Left forelimb (tissue), 1 donor: ENCODE results near the gene PLEKHM3.

Source experiments
- DNase-seq: peaks from one replicate; pipeline ENCODE4 v3.0.0-alpha.2; 2018; ENCODE audit warnings: low spot score

Gene PLEKHM3

DNA sequence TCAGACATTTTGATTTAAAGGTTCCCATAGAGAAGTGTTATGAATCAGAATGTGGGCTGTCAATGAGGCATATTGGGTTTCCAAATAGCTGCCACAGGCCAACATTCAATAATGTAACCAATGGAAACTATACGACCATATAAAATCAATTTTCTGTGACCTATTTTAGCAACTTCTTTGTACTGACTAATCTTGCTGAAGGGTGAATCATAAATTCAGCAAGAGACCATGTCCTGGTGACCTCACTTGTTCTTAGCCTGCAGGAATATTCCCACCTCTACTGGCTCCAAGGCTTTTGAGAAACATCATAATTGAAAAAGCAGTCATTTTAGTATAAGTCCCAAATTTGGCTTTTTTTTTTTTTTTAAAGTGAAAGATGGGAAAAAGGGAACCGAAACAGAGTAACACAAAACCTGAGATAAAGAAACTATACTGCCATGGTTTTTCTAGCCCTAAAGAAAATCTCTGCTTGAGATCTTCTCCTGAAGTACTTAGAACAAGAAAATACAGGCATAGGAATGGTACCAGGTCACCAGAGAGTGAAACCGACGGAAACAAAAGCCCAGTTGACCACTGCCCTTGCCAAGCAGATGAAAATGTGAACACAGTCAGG, 32.1 kb downstream of the PLEKHM3 start:
- no peak for DNase-seq

DNA sequence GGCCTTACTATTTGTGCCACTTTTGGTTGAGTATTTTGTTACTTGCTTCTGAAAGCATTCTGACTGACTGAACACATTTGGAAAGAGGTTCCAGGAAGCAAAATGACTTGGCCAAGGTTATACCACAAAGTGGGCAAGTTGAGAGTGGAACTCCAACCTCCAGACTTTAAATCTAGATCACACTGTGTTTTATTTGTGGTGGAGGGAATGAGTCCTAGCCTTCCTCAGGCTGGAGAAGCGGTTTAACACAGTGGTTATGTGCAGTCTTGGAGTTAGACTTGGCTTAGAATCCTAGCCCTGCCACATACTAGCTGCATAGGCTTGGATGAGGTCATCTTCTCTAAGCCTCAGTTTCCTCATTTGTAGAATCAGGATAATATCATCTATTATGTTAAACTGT, 33.4 kb downstream of the PLEKHM3 start:
- no peak for DNase-seq

DNA sequence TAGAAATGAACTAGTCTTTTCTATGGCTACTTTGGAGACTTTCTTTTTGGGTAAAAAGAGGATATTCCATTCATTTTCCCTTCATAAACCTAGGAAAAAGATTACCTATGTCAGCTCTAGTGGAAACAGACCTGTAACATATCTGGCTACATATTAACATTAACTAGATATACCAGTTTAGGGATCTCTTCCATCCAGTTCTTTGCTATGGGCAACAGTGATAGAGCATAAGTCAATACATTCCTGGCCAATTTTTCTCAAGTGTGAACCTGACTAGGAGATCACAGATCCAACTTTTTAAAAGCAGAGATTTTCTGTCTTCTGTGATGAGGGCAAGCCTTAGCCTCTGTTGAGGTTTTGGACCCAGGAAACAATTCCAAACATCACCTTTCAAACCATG, 34.5 kb downstream of the PLEKHM3 start:
- no peak for DNase-seq

DNA sequence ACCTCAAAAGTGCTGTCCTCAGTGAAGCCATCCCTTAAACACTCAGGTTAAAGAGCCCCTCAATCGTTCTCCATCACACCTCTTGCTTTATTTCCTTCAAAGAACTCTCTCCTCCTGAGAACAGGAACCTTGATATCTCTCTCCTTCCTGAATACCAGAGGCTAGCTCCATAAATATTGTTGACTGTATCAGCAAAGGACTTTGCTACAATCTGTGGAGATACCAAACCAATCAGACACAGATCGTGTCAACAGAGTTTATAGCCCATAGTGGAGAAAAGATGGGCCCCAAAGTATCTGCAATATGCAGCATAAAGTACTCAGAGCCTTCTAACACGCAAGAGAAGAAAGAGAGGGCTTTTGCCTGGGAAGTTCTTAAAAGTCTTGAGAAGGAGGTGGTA, 36.4 kb downstream of the PLEKHM3 start:
- DNase-seq, result no peak

DNA sequence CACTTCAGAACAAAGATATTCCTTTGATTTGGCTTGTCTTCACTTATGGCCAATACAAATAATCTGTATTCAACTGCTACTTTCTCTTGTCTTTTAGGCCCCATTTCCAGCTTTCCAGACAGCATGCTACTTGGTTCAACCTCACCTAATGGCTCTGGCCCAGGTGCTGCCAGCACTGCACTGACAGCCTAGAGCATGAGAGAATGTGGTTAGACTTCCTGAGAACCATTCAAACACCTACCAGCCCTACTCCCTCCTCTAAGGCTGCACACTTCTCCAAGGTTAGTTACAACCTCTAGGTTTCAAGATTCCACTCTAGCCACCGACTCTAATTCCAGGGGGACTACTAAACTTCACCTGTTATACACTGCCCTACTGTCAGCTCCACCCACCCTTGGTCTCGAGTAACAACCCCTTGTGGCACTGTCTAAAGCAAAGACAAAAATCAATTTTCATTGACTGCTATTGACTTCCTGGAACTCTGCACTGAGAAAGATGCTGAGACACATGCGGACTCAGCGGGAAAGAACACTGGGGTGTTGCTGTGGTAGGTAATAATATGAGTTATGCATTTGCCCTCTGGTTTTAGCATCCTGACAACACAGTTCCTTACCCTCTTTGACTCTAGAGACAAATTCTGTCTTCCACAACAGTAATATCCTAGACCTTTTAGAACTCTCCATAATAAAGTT, 38.2 kb downstream of the PLEKHM3 start:
- no peak for DNase-seq

DNA sequence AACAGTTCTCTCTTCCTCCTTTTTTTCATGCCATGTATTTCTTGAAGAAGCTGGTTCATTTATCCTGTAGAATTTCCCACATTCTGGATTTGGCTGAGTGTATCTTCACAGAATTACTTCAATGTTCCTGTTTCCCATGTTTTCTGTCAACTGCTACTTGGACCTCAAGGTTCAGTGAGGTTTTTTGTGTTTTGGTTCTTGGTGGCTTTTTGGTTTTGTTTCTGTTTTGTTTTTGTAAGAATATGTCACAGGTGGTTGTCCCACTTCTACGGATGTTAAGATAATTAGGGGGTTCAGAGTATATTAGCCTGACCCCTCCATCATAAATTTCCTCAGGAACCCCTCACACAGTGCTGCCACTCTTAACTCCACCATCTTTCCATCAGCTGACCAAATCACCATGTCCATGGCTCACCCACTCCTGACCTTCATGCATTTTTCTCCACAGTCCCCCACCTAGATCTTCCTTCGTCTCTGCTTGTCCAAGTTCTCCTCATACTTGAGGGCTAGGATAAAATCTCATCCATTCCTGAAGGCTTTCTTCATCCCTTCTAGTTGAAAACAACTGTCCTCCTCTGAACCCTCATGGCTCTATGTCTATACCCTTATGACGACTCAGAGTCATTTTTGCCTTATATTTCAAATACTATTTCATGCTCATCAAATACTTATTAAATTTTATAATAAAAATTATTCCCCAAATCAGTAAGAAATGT, 40.4 kb downstream of the PLEKHM3 start:
- no peak for DNase-seq

DNA sequence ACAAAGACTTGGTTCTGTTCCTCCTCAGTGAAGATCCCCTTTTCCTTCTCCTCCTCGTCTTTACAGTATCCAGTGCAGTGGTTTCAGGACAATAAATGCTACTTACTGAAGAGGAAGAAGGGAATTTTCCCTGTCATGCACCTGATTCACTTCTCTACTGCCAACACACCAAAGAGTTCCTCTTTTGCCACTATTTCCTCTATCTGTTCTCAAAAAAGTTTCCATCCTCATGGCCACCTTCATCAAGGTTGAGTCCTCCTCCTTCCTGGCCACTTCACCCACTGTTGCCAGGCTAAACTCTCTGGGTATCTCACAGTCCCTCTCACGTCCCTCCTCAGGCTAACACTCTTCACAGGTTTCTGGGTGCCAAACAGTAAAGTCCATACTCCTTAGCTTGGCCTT, 41.7 kb downstream of the PLEKHM3 start:
- DNase-seq, result no peak

DNA sequence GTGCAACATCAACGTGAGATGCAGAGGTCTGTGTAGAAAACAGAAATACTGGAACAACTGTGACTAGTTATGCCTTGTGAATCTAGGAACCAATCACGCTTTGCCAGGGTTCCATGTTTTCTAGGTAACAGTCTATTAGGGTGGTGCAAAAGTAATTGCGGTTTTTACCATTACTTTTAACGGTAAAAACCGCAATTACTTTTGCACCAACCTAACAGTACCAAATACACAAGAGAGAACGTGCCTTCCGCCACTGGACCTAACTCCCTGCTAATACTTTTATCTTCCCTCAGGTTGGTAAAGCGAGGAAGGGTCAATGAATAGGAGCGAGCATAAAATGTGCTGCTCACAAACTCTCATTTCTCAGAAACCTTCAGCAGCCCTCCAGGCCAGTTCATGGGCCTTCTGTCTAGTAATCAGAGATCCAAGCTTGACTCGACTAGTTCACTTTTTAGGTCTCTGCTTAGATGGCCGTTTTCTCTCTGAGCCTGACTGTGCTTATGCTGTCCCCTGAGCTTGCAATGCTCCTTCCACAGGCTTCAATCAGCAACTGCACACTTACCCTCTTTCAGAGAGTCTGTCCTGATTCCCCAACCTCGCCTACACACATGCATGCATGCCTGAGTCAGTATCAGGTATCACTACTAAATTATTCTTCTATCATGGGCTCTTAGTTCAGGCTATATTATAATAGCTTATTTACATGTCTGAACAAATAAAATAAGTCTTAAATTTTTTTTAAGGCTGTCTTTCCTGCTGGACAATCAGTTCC, 47.0 kb downstream of the PLEKHM3 start:
- DNase-seq, result no peak

DNA sequence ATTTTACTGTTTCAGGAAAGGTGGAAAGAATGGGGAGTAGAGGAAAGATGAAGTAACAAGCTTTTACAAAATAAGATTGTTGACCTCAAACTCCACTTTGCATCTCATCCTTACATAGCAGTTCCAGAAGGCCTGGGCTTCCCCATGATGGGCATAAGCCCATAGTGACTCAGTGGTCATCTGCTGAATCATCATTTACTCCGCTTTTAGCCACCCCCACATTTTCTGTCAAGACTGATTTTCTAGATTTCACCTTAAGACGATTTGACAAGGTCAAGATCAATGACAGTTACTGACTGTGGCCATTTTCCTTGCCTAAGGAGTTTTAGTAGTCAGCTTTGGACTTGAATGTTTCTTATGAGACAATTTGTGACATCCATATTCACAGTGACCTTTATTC, 49.4 kb downstream of the PLEKHM3 start:
- no peak for DNase-seq

DNA sequence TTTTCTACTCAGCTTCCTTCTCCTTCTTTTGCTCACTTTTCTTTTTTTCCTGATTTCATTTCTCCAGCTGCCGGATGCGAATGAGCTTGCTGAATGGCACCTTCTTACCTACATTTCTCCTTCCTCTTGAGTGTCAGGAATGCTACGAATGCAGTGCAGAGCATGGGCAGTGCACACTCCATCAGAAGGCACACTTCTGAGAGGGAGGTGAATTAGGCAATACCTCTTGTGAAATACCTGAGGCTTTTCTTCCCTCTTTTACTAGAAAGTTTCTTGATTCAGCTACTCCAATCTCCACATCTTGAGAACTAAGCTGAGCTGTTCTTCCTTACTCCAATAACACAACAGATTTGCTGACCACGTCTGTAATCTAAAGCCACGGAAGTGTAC, 51.1 kb downstream of the PLEKHM3 start:
- DNase-seq, result no peak

DNA sequence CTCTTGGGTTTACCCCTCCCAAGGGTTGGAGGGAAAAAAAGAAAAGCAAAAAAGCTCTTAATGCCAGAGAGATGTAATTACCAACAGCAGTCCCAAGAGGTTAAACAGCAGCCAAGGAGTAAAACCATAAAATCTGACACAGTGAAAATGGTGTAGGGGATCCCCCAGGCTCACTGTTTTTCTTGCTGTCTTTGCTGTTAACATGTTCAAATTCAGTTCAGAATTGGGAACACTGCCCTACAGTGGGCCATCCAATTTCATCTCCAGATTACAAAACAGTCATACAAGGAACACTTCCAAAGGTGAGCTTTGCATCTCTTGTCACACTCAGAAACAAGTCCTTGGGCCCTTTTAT, 54.5 kb downstream of the PLEKHM3 start:
- DNase-seq, result no peak

DNA sequence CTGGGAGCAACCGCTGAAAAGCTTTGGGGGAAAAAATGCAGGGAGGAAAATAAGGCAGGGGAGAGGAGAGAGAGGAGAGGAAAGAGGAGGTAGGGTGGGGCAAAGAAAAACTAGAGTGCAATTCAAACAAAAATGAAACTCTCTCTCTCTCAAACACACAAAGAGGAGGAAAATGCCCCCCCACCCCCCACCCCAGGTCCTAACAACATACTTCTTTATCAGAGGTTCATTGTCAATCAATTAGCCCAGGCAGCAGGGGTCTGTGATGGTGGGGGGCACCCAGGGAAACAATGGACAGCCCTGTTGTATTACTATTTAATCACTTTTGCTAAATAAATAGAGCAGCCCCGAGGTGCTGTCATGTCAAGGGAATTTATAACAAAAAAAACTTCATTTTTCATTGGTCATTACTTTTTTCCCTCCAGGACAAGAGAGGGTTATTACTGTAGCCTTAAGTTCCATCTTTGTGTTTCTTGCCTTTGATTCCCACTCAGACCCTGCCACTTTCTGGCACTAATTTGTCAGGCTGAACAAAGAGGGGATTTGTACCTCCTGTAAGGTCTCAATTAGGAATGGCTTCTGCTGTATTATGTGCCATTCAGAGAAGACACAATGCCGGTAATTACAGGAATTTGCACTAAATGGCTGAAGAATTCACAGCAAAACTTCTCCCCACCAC, 55.0 kb downstream of the PLEKHM3 start:
- no peak for DNase-seq

DNA sequence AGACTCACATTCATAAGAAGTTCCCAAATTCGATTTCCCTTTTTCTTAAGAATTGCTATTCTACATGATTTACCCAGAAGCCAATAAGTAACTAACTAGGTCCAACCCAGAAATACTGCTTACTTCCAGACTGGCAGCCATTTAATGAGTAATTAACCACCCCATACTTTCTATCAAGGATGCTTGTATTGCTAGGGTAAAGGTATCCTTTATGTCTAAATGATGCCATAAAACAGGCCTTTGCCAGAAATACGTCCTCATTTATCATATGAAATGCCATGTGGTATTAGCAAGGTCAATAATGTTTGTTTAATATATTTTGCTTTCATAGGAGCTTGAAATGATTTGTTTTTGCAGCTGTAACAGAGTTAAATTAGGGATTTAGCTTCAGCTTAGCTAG, 56.1 kb downstream of the PLEKHM3 start:
- no peak for DNase-seq

DNA sequence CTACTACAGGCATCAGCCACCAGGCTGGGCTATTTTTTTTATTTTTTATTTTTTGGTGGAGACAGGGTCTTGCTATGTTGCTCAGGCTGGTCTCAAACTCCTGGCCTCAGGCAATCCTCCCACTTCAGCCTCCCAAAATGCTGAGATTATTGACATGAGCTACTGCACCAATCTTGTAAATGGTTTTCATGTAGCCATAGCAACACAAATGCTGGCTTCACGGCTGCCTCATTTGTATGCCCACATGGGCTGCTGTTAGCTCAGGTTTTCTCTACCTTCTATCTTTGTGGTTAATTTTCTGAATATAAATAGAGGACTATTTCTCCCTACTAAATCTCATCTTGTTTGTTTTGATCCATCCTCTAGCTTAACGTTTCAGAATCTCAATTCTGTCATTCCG, 58.2 kb downstream of the PLEKHM3 start:
- no peak for DNase-seq

DNA sequence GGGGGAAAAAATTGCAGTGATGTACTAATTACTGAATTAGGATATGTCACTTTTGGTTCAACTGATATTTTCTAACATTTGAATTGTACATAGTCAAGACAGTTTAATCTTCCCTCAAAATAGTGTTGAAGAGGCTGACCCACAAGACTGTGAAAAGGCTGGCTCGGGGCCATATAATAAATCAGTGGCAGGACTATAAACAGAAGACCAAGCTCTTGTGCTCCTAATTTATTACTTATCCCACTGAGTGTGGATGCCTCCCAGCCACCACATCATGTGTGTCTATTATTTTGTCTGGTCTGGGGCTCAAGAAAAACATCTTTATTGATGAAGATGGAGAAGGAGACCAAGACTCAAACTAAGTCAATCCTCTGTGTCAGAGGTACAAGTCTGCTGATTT, 64.4 kb downstream of the PLEKHM3 start:
- no peak for DNase-seq

DNA sequence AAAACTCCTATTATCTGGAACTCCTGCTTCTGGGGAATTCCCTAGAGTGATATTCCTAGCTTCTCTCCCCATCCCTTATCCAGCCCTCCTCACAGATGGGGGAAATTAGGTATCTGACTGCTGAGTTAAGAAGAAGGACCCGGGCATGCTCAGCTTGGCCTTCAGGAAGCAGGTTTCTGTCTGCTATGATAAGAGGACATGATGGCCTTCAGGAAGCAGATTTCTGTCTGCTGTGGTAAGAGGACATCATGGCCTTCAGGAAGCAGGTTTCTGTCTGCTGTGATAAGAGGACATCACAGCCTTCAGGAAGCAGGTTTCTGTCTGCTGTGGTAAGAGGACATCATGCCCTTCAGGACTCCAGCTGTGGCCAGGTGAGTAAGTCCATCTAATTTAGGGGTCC, 65.2 kb downstream of the PLEKHM3 start:
- DNase-seq, result no peak

DNA sequence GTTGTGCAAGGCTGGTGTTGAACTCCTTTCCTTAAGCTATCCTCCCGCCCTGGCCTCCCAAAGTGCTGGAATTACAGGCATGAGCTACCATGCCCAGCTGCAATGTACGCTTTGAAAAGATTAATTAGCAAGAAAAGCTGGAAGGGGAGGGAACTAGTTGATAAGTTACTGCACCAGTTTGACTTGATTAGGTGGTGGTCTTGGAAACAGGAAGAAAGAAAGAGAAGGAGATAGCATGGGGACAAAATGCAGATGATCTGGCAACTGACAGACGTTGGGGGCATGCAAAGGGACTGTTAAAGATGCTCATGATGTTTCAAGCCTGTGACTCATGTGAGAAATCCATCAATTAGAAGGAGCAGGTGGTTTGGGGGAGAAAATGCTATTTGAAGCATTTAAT, 68.6 kb downstream of the PLEKHM3 start:
- DNase-seq, result no peak

DNA sequence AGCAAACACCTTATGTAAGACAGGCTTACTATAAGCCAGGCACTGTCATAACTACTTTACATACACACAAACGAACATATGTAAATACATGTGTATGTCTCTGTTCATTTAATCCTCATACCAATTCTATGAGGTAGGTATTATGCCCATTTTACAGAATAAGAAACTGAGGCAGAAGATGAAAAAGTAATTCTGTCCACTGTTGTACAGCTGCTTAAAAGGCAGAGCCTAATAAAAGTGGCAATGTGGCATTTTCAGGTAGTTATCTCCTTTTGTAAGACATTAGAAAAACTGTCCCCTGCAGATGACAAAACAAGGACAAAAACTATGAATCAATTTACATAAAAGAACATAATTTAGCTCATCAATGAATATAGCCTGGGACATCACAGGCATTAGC, 69.9 kb downstream of the PLEKHM3 start:
- no peak for DNase-seq

DNA sequence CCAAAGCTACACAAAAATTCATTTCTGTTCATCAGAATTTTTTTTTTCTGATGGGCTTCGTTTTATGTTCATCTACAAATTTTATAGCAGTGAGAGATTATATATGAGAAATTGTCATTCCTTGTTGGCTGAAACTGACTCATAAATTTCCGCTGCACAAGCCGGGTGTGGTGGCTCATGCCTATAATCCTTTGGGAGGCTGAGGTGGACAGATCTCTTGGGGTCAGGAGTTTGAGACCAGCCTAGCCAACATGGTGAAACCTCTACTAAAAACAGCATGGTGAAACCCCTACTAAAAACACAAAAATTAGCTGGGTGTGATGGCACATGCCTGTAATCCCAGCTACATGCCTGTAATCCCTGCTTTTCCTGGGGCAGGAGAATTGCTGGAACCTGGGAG, 72.0 kb downstream of the PLEKHM3 start:
- no peak for DNase-seq

DNA sequence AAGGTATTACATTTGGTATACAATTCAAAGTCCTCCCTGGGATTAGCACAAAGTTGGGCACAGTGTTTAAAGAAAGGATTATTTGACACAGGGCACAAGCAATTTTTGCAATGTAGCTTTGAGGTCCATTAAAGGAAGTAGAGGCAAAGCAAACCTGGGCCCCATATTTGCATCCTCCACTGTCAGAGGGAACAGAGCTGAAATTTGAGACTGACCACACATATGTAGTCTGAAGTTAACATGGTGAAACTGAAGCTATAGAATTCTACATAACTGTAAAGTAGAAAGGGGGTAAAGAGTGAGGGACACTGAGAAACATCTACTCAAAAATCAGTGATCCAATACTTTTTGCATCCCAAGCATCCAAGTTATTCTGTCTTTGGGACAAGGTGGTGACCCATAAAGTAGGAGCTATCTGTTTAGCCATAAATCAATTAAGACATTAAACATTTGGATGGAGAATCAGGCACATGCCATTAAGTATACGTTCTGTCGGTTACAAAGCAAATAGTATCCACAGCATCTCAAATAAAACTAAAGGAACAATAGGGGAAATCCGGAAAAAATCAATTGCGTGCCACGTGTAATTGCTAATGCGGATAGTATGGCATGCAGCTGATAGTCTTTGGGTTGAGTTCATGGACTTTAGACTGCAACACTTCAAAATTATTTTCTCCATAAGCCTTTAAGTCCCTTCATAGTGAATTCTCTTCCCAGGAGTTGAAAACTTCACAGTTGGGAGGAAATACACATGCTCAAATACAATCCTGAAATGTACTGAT, 72.6 kb downstream of the PLEKHM3 start:
- DNase-seq, result no peak

DNA sequence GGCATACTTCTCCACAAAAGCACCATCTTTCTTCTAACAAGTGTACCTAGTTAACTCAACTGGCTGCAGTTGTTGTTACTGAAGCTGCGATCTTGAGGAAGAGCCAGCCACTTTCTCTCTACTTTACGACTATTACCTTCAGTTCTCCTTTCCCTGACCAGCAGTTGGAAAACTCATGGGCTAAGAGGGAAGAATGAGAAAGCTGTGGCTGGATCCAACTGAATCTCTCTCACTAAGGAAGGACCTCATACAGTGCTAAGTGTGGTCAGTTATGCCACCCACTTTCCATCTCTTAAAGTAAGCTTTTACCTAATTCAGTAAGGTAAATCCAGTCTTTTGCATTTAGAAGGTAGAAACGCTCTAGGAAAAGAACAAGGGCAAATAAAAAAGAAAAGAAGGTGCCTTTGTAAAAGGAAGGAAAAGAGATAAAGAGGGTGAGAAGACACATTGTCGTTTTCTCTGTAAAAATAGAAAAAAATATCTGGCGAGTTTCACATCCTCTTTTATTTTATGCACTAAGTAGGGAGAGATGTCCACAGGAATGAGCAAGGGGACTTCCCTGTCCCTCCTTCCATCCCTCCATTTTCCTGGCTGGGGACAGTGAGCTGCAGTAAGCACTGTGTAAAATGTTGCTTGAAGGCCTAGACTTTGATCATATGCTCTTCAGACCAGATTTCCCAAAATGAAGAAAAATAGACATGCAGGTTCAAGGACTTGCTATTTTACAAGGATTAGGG, 73.4 kb downstream of the PLEKHM3 start:
- no peak for DNase-seq
